K562 (cell line): ENCODE data around the gene ANO7. TPM values are rescaled to one million over a fixed set of nuclear protein-coding genes. Genes with fewer than 3 reads are reported as not detected.

Source experiments
- BACH1 ChIP-seq: fragments of 200-800 bp; sonication (Bioruptor generic); IDR thresholded peaks from 2 replicates; pipeline ENCODE4 v1.6.1; 2016; ENCODE audit warnings: missing genetic modification characterization, missing compliant biosample characterization
- BRF2 ChIP-seq: IDR thresholded peaks from 3 replicates; pipeline ENCODE4 v1.6.1; 2011; ENCODE audit warnings: borderline replicate concordance, mild to moderate bottlenecking; ENCODE audit not compliant: insufficient read length, insufficient read depth
- CBFA2T3 ChIP-seq: fragments of 450-650 bp; IDR thresholded peaks from 2 replicates; pipeline ENCODE4 v1.6.1; 2017
- CBFB ChIP-seq: sonication (generic); formaldehyde crosslinking; IDR thresholded peaks from 2 replicates; pipeline ENCODE4 v1.4.0; 2020; ENCODE audit warnings: mild to moderate bottlenecking, missing genetic modification reagents
- EWSR1 ChIP-seq: fragments of 450-650 bp; IDR thresholded peaks from 2 replicates; pipeline ENCODE4 v1.6.1; 2018; ENCODE audit warnings: borderline replicate concordance, mild to moderate bottlenecking, low read depth, moderate library complexity; ENCODE audit not compliant: partially characterized antibody
- FOXJ3 ChIP-seq: sonication (generic); formaldehyde crosslinking; IDR thresholded peaks from 2 replicates; pipeline ENCODE4 v1.4.0; 2020; ENCODE audit warnings: mild to moderate bottlenecking, missing genetic modification reagents
- FOXK2 ChIP-seq, 2 experiments: fragments of 450-650 bp; IDR thresholded peaks in 1 of 2; conservative IDR thresholded peaks in 1 of 2; 2 replicates each; pipeline ENCODE4 v1.6.1; 2016; ENCODE audit warnings: low read depth in 2 of 2, mild to moderate bottlenecking in 1 of 2
- HLTF ChIP-seq: fragments of 450-650 bp; IDR thresholded peaks from 2 replicates; pipeline ENCODE4 v1.6.1; 2016
- HMG20B ChIP-seq: fragments of 250-450 bp; sonication (Bioruptor Pico); IDR thresholded peaks from 2 replicates; pipeline ENCODE4 v1.5.0; 2021; ENCODE audit warnings: mild to moderate bottlenecking
- KAT2B ChIP-seq: IDR thresholded peaks from one replicate; pipeline ENCODE4 v1.6.1; 2012; ENCODE audit warnings: low read depth, mild to moderate bottlenecking, control low read depth, inconsistent platforms, low read length, moderate library complexity
- MAZ ChIP-seq, 2 experiments: fragments of 450-650 bp in 1 of 2; sonication (generic) in 1 of 2; formaldehyde crosslinking; IDR thresholded peaks in 1 of 2; conservative IDR thresholded peaks in 1 of 2; 2 replicates each; pipeline versions ENCODE4 v1.4.0 to v1.5.0; 2020; ENCODE audit warnings: mild to moderate bottlenecking in 1 of 2, missing genetic modification reagents in 1 of 2
- MEIS2 ChIP-seq: fragments of 450-650 bp; IDR thresholded peaks from 2 replicates; pipeline ENCODE4 v1.6.1; 2014; ENCODE audit warnings: mild to moderate bottlenecking; ENCODE audit not compliant: partially characterized antibody
- NCOR1 ChIP-seq: fragments of 450-650 bp; IDR thresholded peaks from 2 replicates; pipeline ENCODE4 v1.6.1; 2016; ENCODE audit warnings: mild to moderate bottlenecking, moderate library complexity
- RBM14 ChIP-seq: fragments of 200-400 bp; formaldehyde crosslinking; IDR thresholded peaks from 2 replicates; pipeline ENCODE4 v1.6.1; 2018; ENCODE audit warnings: low read depth, mild to moderate bottlenecking, low read length, moderate library complexity, borderline replicate concordance; ENCODE audit not compliant: insufficient read depth
- TFAM ChIP-seq: fragments of 250-450 bp; sonication (Bioruptor Pico); conservative IDR thresholded peaks from 2 replicates; pipeline ENCODE4 v1.5.0; 2021; ENCODE audit warnings: mild to moderate bottlenecking, moderate library complexity
- YBX1 ChIP-seq: fragments of 450-650 bp; IDR thresholded peaks from 2 replicates; pipeline ENCODE4 v1.7.1; 2016; ENCODE audit warnings: mild to moderate bottlenecking
- ZBTB1 ChIP-seq: sonication (generic); formaldehyde crosslinking; IDR thresholded peaks from 2 replicates; pipeline ENCODE4 v1.8.1; 2023; ENCODE audit warnings: missing genetic modification reagents, low read depth, mild to moderate bottlenecking, borderline replicate concordance
- ZC3H8 ChIP-seq: fragments of 450-650 bp; IDR thresholded peaks from 2 replicates; pipeline ENCODE4 v1.6.1; 2017
- ZKSCAN1 ChIP-seq: fragments of 150-350 bp; IDR thresholded peaks from 2 replicates; pipeline ENCODE4 v1.6.1; 2016; ENCODE audit warnings: low read depth, low read length
- ZNF143 ChIP-seq: sonication (generic); formaldehyde crosslinking; IDR thresholded peaks from 2 replicates; pipeline ENCODE4 v1.9.0; 2022; ENCODE audit warnings: mild to moderate bottlenecking, missing genetic modification reagents
- ZNF717 ChIP-seq: fragments of 250-450 bp; sonication (Bioruptor Pico); IDR thresholded peaks from 2 replicates; pipeline ENCODE4 v1.5.0; 2021
- ZNF830 ChIP-seq: fragments of 250-450 bp; sonication (Bioruptor Pico); IDR thresholded peaks from 2 replicates; pipeline ENCODE4 v1.5.0; 2021; ENCODE audit warnings: mild to moderate bottlenecking
- polyA plus RNA-seq, 8 experiments: library from polyadenylated mRNA; depleted of rRNA in 4 of 8; stranded (reverse) in 5 of 8; unstranded in 3 of 8; fragments of >200 nt; fragmentation: Nextera tagmentation in 2 of 8; fragmentation: Illumina TruSeq in 1 of 8; extraction: Ambion mirVana in 2 of 8; extraction: Trizol in 1 of 8; gene quantifications; 2 replicates each; pipeline versions ENCODE4 v1.2.1 to v1.2.3, GENCODE V29; 2011 to 2014; ENCODE audit warnings: inconsistent platforms in 1 of 8, missing spikeins in 1 of 8
- total RNA-seq, 7 experiments: library from RNA; depleted of rRNA in 6 of 7; stranded (reverse); fragments of >200 nt in 6 of 7; fragmentation: Illumina TruSeq in 2 of 7; extraction: Trizol in 2 of 7; gene quantifications; 2 replicates each; pipeline versions ENCODE4 v1.2.1 to v1.2.3, GENCODE V29; 2011 to 2021; ENCODE audit warnings: low replicate concordance in 1 of 7
- TF ChIP-seq, protein P1 (sequence below), 2 experiments: fragments of 450-650 bp; IDR thresholded peaks; 2 replicates each; pipeline ENCODE4 v1.6.1; 2018; ENCODE audit warnings: mild to moderate bottlenecking in 2 of 2, low read depth in 1 of 2; ENCODE audit not compliant: partially characterized antibody in 2 of 2
- TF ChIP-seq, protein P2 (sequence below), 2 experiments: fragments of 450-650 bp; conservative IDR thresholded peaks; 2 replicates each; pipeline ENCODE4 v1.6.1; 2017; ENCODE audit warnings: mild to moderate bottlenecking in 2 of 2, moderate library complexity in 2 of 2

The ANO7 gene
- total and polyA plus RNA-seq, 9 of the 15 experiments (the other 6 are each of a cell fraction or from before 2014, with no cell fraction given): 0.28 to 5.1 (median 1.1) TPM

GRCh38 chr2:241149925-241150659 is 38.4 kb upstream of the ANO7 start, which contains the start of gene PPP1R7 (continued):
- TF ChIP-seq FOXK2 (conservative IDR thresholded peaks at IDR 0.05 in 1 of 2, IDR thresholded peaks at IDR 0.05 in 1 of 2; ENCODE audit: low read depth in 2 of 2): no peak
- peak; percentile 92 for TF ChIP-seq ZNF143
- TF ChIP-seq TFAM: no peak
- TF ChIP-seq, protein P1, sequence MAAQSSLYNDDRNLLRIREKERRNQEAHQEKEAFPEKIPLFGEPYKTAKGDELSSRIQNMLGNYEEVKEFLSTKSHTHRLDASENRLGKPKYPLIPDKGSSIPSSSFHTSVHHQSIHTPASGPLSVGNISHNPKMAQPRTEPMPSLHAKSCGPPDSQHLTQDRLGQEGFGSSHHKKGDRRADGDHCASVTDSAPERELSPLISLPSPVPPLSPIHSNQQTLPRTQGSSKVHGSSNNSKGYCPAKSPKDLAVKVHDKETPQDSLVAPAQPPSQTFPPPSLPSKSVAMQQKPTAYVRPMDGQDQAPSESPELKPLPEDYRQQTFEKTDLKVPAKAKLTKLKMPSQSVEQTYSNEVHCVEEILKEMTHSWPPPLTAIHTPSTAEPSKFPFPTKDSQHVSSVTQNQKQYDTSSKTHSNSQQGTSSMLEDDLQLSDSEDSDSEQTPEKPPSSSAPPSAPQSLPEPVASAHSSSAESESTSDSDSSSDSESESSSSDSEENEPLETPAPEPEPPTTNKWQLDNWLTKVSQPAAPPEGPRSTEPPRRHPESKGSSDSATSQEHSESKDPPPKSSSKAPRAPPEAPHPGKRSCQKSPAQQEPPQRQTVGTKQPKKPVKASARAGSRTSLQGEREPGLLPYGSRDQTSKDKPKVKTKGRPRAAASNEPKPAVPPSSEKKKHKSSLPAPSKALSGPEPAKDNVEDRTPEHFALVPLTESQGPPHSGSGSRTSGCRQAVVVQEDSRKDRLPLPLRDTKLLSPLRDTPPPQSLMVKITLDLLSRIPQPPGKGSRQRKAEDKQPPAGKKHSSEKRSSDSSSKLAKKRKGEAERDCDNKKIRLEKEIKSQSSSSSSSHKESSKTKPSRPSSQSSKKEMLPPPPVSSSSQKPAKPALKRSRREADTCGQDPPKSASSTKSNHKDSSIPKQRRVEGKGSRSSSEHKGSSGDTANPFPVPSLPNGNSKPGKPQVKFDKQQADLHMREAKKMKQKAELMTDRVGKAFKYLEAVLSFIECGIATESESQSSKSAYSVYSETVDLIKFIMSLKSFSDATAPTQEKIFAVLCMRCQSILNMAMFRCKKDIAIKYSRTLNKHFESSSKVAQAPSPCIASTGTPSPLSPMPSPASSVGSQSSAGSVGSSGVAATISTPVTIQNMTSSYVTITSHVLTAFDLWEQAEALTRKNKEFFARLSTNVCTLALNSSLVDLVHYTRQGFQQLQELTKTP (IDR thresholded peaks at IDR 0.05; ENCODE audit: low read depth in 1 of 2, partially characterized antibody in 2 of 2): no peak
- TF ChIP-seq ZNF717 (CRISPR knock-in tag): no peak
- TF ChIP-seq NCOR1: no peak
- TF ChIP-seq HMG20B (CRISPR knock-in tag): no peak
- TF ChIP-seq YBX1: no peak
- no peak for TF ChIP-seq MEIS2
- TF ChIP-seq BRF2: no peak
- TF ChIP-seq BACH1 (tag): no peak
- TF ChIP-seq ZBTB1 (CRISPR knock-in tag): no peak
- no peak for TF ChIP-seq ZKSCAN1
- no peak for TF ChIP-seq CBFB
- TF ChIP-seq CBFA2T3: no peak
- no peak for TF ChIP-seq KAT2B
- TF ChIP-seq EWSR1: no peak
- TF ChIP-seq RBM14: no peak
- peak; percentile 38 to 39; a peak in 2 of 4 replicates for TF ChIP-seq MAZ (CRISPR knock-in tag; conservative IDR thresholded peaks at IDR 0.05 in 1 of 2, IDR thresholded peaks at IDR 0.05 in 1 of 2)
- TF ChIP-seq ZNF830 (CRISPR knock-in tag): no peak
- TF ChIP-seq, protein P2, sequence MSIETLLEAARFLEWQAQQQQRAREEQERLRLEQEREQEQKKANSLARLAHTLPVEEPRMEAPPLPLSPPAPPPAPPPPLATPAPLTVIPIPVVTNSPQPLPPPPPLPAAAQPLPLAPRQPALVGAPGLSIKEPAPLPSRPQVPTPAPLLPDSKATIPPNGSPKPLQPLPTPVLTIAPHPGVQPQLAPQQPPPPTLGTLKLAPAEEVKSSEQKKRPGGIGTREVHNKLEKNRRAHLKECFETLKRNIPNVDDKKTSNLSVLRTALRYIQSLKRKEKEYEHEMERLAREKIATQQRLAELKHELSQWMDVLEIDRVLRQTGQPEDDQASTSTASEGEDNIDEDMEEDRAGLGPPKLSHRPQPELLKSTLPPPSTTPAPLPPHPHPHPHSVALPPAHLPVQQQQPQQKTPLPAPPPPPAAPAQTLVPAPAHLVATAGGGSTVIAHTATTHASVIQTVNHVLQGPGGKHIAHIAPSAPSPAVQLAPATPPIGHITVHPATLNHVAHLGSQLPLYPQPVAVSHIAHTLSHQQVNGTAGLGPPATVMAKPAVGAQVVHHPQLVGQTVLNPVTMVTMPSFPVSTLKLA (conservative IDR thresholded peaks at IDR 0.05): peak; percentile 62 to 74
- TF ChIP-seq ZC3H8: no peak
- no peak for TF ChIP-seq FOXJ3
- TF ChIP-seq HLTF: 0 out of 2 replicates have a peak, but pooled peaks have one; percentile 22
